T-helper 1 cell (primary cell): ENCODE measurements around the gene SDK1.
"Not testable (repeated sequence)": the region's sequence is repeated elsewhere in the genome, so short reads cannot be mapped to it uniquely, and the experiment has no call there.

ENCODE experiments used
- DNase-seq, 5 donors: peaks; one replicate each; pipeline ENCODE4 v3.0.0-alpha.2; 2012 to 2020

Gene SDK1

DNA sequence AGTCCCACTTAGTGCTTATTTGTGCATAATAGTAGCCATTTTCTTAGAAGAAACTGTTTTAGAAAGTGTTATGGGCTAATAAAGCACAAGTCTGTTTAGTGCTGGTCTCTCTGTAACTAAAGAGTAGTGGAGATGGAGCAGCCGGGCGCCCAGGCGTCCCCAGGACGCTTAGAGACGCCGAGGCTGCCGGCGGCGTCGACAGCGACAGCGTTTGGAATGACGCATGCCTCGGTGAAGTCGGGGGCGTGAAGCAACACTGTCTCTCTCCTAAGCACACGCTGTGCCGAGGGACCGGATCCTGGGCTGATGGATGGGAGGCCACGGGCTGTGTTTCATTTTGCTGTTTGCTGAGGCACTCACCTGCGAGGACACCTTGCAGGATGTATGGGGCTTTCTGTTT, 792.4 kb downstream of the SDK1 start:
- DNase-seq, result no peak

DNA sequence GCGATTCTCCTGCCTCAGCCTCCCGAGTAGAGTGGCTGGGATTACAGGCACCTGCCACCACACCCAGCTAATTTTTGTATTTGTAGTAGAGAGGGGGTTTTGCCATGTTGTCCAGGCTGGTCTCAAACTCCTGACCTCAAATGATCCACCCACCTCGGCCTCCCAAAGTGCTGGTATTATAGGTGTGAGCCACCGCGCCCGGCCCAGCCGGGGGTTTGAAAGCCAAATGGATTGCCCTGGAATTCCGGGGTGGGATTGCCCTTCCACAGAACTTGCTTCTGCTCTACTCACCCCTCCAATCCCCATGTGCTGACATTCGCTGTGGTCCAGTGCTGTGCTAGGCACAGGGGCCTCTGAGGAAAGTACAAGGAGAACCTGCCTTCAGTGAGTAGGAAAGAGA, 793.1 kb downstream of the SDK1 start:
- DNase-seq, result not testable (repeated sequence)

DNA sequence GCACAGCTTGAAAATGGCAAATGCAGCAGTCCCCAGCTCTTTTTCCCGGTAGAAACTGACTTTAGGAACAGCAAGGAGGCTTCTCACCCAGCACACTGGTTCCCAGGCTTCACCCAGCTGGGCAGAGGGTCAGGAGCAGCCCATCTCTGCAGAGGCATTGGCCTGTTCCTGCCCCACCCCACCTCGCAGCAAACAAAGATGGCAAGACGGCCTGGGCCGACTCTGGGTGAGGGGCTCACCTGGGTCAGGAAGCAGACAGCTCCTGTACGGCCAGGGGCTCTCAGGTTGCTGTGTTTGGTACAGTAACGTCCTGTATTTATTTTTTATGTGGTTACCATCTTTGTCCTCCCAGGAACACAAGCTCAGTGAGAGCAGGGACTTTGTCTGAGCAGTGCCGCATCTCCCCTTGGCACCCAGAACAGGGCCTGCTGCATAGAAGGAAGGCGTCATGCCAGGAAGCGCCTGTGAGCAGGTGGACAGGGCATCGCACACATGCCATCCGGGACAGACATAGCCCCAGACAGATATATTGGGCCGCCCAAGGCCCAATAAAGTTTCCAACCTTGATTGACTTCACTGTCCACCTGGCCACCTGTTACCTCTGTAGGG, 796.1 kb downstream of the SDK1 start:
- DNase-seq, result no peak

DNA sequence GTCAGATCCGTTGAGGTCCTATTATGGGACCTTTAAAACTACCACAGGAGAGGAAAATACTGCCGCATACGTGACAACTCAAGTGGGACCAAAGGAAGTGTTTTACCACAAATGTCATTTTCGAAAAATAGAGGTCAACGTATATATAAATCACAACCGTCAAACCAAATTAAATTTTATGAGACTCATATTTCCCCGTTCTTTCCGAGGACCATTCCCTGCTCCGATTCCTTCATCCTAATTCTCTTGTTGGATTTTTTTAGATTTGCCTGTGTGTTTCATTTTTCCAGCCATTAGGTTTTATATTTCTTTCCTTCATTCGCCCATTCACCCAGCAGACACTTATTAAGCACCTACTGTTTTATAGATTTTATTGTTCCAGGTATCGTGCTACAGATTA, 797.1 kb downstream of the SDK1 start:
- no peak for DNase-seq

DNA sequence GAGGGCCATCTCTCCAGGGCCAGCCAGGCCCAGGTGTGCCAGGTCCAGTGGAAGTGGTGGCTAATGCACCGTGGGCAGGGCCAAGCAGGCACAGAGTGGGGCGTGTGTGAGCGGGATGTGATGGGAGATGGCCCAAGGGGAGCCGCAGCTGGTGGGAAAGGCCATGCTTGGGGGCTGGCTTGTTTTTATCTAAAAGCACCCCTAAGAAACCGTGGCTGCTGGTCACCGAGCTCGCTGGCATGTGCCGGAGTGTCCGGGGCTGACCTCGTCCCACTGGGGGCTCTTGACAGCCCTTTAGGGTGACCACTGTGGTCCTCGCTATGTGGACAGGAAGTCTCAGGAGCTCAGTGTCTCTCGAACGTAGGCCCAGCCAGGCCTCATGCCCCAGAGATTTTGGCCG, 798.6 kb downstream of the SDK1 start:
- DNase-seq, result no peak

DNA sequence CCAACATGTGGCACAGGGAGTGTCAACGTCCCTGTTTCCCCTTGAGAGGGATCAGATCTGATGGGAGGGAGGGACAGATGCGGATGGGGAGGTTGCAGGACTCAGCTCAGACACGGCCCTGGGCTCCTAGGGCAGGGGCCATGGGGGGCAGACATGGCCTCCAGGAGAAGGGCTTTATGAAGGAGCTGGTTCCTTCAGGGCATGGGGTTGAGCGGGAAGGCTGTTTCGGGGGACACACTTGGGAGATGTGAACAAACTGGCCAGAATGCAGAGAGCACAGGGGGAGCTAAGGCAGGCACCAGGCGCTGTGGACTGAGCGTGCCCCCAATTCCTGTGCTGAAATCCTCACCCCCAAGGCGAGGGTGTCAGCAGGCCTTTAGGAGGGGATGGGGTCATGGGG, 799.1 kb downstream of the SDK1 start:
- no peak for DNase-seq

DNA sequence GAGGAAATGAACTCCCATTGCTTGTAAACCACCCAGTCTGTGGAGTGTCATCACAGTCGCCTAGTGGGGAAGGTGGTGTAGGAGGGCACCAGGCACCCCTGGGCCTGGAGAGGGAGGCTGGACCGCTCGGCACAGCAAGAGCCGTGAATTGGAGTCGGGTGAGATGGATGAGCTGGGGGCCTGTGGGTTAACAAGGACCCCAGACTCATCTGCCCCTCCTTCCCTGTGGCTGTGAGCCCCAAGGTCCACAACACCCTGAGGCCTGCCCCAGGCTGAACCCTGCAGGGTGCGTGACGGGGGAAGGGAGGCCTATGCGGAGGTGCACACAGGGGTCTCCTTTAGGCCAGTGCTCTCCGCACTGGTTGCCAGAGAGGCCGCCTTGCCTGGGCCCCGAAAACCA, 799.6 kb downstream of the SDK1 start:
- no peak for DNase-seq

DNA sequence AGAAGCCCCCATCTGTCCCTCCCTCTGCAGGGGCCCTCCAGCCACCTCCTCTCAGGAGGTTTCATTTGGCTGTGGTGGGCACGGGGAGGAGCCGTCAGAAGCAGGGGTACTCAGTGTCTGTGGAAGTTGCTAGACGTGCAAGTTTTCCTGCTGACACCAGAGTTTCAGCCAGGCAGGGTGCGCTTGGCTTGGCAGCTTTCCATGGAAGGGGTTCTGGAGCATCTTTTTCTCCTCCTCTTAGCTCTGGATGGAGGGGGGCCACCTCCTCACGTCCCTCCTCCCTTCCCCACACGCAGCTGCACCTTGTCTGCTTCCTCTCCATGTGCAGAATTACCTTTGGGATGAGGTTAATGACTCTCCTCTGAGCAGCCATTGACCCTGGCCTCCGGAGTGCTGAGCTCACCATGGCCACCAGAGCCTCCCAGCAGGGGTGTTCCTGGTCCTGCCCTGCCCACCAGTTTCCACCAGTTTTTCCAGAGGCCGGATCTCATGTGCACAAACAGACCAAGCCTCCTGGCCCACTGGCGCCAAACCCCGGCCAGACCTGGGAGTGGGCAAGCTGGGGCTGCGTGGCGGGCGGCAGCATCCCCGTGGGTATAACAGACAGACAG, 801.3 kb downstream of the SDK1 start:
- no peak for DNase-seq

DNA sequence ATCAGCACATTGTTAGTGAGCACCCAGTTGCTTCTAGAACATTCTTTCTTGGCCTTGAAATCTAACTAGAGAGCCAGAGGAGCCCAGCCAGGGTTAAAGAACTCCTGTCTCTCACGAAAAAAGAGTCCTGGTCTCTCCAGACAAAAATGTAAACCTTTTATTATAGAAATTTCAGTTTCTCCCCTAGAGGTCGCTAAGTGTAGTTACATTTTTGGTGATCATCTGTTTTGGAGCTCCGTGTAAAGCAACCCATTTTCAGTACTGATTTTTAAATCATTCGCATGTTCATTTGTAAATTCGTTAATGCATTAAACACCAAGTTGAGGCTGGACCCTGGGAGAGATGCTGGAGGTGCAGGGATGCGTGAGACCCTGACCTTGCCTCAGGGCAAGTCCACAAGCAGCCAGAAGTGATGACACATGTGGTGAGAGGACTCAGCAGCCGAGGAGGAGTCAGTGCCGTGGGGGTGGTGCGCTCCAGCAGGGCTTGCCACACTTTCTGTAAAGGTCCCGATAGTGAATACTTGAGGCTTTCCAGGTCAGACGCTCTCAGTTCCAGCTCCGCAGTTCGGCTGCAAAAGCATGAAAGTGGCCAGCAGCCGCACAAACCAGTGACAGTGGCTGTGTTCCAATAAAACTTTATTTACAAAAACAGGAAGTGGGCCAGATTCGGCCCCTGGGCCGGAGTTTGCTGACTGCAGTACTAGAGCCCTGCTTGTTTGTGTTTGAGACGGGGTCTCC, 802.5 kb downstream of the SDK1 start:
- no peak for DNase-seq

DNA sequence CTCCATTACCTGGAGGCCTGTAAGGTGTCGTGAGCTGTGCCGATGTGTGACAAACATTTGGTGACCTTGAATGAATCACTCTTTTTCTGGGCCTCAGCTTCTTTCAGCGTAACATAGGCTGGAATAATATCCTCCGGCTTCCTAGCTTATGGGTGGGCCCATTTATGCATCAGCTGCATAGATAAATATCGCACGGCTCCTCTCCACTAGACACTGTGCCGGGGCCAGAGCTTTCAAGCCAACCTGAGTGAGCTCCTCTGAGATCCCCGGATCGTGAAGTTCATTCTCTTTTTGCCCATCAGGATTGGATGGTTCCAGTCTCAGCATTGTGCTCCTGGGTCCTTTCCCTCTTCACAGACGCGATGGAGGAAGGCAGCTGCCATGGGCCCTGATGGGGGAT, 806.8 kb downstream of the SDK1 start:
- no peak for DNase-seq

DNA sequence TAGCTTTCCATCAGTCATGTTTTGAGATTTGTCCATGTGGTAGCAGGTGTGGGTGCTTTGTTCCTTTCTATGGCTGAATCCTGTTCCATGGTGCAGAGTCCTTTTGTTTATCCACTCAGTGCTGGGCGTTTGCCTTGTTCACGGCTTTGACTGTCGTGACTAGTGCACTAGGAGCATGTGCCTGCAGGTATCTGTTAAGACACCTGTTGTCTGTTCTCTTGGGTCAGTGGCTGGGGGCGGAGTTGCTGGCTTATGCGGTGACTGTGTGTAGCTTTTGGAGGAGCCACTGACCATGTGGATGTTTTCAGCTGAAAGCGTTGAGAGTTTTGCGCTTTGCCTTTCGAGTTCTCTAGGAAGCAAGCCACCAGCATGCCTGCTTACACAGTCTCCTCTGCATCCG, 807.9 kb downstream of the SDK1 start:
- DNase-seq, result no peak

DNA sequence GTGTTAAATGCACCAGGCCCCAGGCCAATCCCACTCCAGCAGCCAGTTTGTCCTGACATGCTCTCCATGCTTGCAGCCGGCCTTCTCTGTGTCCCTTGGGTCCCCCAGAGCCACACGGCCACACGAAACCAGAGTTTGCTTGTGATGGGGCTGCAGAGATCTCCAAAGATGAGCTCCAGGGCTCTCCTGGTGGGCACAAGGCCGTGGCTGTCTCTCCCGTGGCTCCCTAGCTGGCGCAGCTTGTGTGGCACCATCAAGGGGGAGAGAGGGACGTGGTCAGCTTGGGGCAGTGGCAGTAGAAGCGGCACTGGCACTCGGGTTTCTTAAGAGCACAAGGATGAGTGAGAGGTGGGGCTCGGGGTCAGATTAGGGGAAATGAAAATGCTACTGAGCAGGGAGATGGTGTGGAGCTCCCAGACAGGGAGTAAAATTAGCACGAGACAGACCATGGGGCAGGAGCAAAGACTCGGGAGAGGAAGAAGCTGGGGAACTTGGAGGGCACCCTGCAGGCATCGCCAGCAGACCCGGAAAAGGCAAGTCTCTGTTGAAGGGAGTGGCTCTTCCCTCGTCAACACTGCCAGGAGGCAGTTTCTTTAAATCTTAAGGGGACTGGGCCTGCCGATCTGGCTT, 808.5 kb downstream of the SDK1 start:
- no peak for DNase-seq

DNA sequence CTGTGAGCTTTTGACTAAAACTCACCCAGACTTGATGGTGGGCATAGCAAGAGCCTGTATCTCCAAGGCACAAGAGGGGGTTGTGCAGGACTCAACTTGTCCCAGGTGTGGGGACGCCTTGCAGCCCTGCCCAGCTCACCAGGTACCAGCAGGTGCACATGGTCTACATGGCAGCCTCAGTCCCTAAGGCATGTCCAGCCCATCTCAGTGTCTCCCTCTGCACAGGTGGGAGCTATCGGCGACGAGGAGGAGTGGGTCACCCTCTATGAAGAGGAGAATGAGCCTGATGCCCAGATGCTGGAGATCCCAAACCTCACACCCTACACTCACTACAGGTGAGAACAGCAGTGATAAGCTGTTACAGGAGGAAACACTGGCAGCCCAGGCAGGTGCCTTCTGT, 809.4 kb downstream of the SDK1 start:
- DNase-seq, result no peak

DNA sequence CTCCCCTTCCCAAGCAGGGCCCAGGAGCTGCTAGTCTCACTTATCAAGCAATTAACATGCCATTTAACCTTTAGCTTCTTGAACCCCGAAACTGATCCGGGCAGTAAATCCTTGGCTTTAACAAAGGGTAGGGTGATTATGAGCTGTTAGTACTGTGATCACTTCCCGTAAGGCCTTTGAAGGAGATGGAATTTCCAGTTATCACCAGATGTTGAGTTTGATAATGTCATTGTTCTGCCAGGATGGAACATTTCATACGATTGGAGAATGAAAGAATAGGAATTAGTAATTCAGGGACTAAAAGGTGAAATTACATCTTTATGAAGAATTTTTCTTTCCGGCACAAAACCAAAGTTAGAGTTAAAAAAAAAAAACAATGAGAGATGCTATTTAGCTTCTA, 810.1 kb downstream of the SDK1 start:
- no peak for DNase-seq

DNA sequence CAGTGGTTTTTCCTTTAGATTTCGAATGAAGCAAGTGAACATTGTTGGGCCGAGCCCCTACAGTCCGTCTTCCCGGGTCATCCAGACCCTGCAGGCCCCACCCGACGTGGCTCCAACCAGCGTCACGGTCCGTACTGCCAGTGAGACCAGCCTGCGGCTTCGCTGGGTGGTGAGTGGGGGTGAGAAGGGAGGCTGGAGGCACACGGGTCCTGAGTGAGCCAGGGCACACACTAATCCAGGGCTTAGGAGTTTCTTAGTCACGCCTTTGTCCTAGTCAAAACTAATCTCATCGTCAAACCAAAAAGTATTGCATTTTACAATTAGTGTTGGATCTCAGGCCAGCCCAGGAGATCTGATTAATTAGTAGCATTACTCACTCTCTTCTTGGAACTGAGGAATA, 812.2 kb downstream of the SDK1 start:
- no peak for DNase-seq

DNA sequence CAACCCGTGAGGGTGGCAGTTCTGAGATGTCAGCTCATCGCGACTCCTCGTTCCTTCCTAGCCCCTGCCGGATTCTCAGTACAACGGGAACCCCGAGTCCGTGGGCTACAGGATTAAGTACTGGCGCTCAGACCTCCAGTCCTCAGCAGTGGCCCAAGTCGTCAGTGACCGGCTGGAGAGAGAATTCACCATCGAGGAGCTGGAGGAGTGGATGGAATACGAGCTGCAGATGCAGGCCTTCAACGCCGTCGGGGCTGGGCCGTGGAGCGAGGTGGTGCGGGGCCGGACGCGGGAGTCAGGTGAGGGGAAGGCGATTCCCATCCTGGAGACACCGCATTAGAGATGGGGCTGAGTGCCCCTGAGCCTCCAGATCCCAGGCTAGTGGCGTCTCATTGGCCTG, 812.9 kb downstream of the SDK1 start:
- DNase-seq, result no peak

DNA sequence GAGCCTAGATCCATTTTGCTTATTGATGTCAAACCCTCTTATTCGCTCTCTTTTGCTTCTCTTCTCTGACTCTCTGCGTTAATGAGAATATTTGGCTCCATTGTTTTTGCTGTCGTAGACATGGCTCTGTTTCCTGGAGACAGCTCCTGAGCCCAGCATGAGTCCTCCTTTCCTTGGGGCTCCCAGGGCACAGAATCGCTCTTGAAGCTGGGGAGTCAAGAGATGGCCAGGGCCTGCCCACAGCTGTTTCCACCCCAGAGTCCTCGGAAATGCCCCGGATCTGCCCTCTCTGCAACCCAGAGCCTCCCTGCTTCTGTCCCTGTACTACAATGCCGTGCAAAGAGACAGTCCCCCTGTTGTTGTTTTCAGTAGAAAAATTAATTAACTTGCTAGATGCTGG, 814.4 kb downstream of the SDK1 start:
- DNase-seq, result no peak

DNA sequence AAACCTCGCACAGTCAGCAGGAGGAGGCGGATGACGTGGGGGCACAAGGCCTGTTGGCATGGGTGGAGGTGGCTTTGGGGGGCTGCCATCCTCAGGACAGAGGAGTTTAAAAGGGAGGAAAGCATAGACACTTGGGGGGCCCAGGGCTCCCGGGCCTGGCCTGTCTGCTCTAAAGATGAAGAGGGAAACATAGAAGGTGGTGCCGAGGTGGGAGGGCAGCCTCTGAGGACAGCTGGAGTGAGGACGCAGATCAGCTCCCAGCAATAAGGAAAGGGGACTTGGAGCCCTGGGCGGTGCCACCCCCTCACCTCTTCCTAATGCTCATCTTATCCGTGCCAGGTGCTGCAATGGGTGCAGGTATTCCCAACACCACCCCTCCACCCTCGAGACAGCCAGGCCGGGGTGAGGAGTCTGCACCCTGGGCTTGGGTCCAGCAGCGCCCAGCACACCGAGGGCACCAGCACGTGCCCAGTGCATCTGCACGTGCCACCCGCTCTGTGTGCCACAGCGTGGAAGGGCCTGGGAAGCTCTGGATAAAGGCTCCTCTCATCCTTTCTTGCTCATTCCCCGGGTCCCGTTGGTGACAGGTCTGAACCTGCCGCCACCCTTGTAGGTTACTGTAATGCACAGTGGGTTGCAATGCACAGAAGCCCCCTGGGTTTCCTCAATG, 815.0 kb downstream of the SDK1 start:
- DNase-seq, result no peak

DNA sequence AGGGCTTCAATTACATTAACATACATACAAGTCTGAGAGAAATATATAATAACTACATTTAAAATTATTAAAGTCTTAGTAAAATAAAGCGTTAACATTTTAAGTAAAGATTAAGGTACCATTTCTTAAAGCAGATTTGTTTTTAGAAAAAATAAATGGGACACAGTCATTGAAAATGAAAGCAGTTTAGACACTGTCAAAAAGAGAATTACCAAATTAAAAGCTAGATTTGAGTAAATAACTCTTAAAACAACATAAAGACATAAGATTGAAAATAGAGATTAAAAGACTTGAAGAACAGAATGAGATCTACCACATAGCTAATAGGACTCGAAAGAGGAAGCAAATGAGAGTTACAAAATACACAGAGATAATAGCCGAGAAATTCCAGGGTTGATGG, 818.8 kb downstream of the SDK1 start:
- no peak for DNase-seq

DNA sequence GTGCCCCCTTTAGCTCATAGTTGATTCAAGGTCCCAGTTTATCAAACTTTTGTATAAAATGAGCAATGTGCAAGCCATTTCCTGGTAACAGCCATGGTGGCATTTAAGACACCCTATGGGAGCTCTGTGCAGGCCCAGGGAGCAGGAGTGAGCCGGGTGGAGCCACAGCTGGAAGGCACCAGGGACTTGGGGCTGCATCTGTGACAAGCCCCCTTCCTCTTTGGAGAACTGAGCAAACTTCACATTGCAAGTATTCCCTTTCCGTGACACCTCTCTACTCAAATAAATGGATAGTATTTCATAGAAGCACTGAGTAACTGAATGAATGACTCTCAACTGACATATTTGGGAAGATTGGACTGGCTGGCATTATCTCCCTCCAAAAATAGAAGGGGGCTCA, 822.3 kb downstream of the SDK1 start:
- no peak for DNase-seq

DNA sequence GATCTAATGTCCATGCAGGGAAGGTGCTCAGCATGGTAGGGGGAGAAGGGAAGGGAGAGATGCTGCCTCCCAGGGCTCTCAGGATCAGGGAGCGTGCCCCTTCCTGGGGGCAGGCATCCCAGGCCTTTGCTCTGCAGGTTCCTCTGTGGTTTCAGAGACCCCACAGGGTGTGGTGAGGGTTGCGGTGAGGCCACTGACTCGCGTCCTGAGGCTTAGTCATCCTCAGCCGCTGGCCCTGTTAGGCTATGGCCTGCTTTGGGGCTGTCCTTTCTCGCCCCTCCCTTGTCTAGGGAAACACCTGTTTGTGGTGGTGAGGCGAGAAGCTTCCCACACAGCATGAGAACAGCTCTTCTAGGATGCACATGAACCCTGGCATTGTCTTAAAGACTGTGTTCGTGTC, 822.8 kb downstream of the SDK1 start:
- no peak for DNase-seq

DNA sequence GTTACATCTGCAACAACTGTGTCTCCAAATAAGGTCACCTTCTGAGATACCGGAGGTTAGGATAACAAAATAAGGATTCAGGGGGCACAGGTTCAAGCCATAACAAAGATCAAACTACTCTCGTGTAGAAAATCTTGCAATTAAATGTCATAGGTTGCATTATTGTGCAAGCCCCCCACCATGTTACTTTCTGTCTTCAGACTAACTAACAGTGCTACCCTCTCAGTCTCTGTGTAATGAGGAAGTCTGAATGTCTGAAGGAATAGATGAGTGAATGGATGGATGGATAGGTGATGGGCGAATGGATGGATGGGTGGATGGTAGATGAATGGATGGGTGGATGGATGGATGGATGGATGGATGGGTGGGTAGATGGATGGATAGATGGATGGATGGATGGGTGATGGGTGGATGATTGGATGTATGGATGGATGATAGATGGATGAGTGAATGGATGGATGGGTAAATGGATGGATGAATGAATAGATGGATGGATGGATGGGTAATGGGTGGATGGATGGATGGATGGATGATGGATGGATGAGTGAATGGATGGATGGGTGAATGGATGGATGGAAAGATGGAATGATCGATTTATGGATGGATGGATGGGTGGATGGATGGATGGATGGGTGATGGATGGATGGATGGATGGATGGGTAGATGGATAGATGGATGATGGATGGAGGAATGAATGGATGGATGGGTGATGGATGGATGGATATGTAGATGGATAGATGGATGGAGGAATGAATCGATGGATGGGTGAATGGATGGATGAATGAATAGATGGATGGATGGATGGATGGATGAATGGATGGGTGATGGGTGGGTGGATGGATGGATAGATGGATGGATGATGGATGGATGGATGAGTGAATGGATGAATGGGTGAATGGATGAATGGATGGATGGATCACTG, 823.8 kb downstream of the SDK1 start:
- DNase-seq, result no peak
